ENCODE data around the gene PTPRM.

The PTPRM gene

DNA sequence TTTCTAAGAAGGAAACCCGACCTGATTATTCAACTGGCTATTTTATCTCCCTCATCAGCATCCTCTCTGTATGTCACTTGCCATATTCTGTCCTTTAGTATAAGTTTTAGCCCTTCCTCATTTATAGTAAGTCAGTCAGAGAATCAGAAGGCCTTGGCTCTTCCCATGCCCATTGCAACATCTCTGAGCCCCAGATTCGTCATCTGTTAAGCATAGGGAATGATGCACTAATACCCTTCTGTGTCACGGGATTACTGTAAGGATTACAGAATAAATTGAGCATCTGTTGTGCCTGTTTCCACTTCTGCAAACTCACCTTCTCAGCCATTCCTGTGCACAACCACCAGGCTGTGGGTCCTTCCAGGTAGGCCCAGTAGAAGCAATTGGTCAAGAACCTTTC lies 784.0 kb downstream of the PTPRM start:
- no peak for DNase-seq

DNA sequence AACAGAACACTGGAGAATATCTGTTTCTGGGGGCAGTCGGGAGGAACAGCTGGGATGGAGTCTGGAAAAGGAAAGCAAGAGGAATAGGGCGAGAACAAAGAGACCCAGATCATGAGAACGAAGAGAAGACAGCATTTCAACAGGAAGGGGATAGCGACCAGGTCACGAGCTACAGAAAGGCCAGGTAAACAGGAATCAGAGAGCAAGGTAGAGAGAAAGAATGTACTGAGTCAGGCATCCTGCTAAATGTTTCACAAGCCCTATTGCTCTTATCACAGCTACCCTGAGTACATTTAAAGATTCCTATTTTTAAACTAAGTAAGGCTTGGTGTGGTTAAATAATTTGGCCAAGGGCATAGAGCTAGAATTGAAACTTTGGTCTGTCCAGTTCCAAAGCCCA lies 787.2 kb downstream of the PTPRM start:
- DNase-seq, result no peak

DNA sequence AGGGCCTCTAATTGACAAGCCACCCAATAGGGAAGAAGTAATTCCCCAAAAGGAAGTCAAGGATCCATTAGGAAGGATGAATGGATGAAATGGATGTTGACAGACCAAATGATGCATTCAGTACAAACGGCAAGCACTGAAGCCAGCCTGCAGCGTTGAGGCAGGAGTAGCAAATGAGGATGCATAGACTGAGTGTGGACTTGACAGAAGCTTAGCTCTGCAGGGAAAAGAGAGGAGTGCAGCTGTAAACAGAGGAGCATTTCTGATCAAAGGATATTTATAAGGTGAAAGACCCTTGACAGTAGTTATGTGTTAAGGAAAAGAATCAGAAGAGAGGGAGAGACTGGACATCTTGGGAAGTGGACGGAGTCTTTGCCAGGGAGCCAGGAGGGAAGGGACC lies 788.9 kb downstream of the PTPRM start:
- DNase-seq, result no peak

DNA sequence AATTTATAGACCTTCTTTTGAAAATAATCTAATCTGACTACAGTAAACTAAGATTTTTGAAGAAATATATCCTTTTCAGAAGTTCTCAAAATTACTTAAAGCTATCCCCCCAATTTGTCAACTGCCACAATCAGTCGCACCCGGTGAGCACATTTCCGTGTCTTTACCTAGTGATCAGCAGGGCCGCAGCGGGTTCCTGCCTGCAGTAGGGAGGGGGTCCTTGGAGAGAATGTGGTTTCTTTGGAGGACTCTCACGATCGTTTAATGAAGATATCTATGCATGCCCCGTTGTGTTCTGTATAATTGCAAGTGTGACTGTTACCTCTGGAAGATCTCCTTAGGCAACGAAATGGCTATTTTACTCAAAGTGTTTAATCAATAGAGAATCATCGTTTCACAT lies 790.2 kb downstream of the PTPRM start:
- DNase-seq, result no peak

DNA sequence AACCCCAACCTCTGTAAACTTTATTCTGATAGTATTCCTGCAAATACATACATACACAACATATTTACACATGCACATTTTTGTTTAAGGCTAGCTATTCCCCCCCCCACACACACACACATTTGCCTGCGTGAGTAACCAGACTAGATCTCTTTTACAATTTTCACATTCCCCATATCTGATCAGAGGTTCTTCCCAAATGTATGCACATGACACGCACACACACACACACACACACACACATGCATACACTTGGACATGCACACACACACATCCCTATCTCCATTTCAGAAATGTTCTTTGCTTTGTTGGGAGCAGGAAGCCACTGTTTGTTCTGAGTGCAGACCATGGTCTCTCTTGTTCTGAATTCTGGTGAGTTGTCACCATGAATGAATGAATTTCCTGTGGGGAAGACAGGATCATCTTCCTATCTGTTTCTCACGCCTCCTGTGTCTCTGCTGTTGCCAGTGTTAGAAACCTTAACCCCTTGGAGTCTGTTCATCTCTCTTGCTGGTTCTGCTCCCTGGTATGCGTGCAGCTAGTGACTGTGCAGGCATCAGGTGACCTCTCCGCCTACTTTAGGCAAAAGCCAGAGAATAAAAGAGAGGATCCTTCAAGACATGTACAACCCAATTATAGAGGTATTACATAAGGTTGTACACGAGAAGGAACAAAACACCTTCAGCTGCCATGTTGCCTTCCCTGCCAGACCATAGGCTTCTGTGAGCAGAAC lies 791.1 kb downstream of the PTPRM start:
- DNase-seq, result no peak

DNA sequence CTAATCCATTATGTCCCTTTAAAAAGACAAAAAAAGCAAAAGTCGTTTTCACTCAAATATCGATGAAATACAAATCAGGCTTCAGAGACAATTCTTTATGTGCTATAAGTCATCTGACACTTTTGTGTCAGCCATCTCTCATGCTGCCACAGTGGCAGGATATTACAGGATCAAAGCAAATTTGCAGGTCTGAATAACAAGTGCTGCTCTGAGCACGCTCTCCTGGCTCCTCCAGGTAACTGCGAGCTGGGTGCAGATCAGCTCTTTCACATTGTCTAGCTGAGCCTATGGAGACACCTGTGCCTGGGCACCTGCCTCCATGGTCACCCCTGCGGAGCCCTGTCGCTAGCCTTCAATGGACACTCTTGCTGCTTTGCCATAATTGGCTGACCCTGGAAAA lies 792.0 kb downstream of the PTPRM start:
- DNase-seq, result no peak

DNA sequence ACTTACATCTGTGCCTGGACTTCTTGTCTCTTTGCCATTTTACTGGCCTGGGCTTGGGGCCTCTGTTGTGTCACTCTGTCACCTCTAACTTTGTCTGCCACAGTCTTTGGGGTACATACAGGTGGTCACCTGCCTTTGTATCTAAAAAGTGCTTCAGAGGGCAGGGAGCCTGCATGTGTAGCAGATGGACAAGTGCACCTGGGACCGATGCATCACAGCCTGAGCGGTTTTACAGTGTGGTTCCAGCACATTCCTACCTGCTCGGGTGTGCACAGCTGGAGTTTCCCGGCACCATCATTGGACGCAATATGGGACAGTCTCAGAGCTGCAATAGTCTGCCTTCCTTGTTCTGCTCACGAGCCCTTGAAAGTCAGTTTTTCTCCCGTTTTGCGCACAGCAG lies 792.4 kb downstream of the PTPRM start:
- no peak for DNase-seq

DNA sequence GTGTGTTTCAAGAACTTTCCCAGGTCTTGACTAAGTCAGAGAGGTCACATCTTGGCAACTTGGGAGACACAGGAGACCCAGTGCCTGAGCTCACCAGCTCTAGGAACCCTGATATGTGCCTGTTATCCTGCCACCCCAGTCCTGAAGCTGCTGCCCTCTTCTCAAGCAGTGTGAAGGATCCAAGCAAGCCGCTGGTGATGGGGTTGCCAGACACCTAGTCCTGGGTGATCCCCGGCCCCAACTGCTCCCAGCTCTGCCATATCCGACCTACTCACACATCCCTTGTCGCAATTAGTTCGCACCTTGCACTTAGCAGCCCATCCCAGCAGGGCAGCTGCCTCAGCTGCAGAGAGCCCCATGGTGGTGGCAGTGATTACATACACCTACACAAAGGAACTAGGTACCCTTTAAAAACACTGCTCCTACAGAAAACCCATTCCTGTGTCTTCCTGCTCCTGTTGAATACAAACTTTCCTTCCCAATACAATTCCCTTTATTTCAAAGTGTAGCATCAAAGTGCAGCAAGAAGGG lies 794.9 kb downstream of the PTPRM start:
- no peak for DNase-seq

DNA sequence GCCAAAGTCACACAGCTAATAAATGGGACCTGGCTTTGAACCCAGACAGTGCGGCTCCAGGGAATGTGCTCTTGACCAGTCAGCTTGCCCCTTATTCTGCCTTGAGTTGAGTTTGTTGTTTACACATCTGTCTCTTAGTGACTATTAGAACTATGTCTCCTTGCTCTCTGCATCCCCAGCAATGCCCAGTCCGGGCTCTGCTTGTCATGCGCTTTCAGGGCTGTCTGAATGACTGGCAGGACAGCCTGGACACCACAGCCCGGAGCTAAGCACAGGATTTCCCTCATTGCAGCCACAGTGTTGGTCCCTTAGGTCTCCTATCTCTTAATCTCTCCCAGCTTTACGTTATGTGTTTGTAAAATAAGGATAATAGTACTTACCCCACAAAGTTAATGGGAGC lies 795.7 kb downstream of the PTPRM start:
- no peak for DNase-seq

DNA sequence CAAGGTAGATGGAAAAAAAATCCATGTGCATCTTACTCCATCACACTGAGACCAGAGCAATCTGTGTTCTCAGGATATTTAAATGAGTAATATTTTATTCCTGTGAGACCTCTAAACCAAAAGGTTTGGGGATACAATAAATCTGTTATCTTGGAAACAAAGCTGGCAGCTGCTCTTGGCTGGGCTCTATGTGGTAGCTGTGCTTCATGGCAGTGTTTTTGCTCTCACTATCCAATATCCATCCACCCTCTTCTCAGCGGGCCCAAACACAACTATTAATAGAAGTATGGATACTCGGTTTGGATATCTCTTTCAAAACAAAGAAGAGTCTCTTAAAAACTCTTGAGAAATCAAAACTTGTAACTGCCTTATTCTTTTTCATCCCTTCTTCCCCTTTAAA lies 797.3 kb downstream of the PTPRM start:
- no peak for DNase-seq

DNA sequence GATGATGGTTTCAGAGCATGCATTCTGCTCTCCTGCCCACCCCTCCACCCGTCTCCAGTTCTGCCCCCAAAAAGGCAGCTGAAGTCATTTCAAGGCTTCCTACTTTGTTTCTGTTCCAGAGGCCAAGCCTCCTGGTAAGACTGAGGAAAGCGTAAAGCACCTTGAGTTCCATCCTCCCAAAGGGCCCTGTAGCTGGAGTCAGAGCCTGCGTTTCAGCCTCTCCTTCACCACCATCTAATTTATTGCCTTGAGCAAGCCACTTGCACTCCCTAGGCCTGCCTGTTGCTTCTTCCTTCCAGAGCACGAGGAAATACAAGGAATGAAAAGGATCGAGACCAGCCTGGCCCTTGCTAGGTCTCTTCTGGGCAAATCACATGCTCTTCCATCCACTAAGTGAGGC lies 797.9 kb downstream of the PTPRM start:
- no peak for DNase-seq

DNA sequence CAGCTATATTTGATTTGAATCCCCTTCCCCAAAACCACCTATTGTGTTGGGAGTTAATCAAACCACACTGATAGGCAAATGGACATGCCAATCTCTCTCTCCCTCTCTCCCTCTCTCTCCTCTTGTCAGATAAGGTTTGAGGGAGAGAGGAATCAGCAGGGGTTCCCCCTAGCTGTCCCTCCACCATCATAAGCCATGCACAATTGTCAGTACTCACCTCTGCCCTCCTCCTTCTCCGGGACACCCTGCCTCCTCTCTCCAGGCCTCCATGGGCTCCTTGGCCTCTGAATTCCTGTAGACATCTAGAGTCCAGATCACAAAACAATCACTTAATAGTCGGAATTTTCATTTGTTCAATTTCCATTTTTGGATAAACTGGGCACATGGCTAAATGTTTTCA lies 798.4 kb downstream of the PTPRM start:
- DNase-seq, result no peak

DNA sequence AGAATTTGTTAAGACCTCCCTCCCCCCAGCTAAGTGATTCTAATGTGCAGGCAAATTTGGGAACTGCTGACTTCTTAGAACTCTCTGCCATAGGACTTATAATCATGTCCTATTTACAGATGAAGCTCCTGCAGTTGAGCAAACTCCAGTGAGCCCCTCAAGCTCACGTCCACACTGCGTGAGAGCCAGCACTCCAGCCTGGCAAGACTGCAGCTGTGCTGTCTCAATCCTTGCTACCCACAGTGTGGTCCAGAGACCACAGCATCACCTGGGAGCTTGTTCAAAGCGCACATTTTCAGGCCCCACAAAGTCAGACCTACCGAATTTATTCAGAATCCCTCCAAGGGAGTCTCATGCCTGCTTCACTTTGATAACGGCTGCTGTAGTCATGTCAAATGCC lies 799.0 kb downstream of the PTPRM start:
- no peak for DNase-seq

DNA sequence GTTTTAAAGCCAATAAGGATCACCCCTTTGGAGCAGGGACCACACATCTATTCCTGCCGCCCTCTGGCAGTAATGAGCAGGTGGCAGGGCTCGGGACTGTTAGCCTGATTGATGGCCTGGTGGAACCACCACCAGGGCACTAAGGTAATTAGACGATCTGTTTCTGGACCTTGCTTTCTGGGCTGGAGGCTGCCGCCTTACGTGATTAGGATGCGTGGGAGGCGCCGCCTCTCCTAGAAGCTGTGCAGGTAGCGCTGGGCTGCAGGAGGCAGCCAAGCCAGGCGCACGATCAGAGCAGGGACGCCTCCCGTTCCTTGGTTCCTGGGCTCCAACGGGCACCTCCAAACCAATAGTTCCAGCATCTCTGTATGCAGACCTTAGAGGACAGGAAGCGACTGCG lies 799.5 kb downstream of the PTPRM start:
- no peak for DNase-seq

DNA sequence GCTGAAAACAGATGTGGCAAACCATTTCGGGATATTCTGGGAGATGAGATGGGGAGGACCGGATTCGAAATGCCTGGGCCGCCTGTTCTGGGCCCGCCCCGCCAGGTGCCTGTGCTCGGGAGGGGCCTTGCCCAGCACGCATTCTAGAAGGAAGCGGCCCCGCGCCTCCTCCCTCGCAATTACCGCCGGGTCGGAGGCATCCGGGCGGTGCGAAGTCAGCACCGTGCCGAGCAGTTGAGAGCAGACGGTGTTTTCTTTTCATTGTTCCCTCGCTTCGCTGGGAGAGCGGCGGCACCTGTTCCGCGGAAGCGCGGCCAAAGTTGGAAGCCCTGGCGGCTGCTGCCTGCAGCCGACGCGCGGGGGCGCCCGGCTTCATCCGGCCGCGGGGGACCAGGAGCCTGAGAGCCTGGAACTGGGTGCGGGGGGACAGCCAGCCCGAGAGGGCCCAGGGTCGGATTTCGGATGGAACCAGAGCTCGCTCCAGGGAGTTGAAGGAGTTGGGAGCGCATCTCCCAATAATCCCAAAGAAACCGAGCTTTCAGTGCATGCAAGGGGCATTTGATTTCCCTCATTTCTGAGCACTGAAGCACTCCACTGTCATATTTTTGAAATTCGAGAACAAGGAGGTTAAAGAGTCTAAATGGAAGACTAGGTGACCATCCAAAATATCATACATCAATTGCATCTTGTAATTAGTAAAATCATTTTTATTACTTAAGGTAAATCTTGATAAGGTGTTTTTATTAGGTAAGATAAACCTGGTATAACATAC lies 800.3 kb downstream of the PTPRM start:
- DNase-seq, result peak; percentile 77

DNA sequence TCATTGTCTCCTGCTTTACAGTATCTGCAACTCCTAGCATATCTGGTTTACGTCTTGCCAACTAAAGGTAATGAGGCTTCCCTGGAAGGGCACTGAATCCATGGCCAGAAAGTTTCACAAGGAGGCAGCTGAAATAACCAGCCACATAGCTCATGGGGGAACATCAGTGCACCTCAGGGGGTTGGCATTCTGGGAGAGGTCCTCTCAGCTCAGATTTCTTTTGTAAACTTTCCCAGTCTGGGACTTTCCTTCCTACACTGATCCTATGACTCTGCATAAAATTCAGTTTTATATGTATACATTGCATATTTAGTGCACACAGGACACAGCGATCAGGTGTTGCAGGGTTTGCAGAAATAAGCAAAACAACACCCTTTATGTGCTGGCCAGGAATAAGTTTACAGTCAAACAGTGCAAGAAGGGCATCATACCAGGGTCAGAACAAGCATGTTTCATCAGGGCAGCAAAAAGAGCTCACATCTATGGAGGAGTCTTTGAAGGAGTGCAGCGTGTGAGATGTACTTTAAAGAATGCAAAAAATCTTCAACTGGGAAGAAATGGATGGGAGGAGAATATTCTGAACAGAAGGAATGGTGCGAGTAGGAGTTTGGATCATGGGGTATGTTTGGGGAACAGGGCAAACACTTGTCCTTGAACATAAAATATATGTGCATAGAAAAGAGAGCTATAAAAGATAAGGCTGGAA lies 801.5 kb downstream of the PTPRM start:
- DNase-seq, result no peak

DNA sequence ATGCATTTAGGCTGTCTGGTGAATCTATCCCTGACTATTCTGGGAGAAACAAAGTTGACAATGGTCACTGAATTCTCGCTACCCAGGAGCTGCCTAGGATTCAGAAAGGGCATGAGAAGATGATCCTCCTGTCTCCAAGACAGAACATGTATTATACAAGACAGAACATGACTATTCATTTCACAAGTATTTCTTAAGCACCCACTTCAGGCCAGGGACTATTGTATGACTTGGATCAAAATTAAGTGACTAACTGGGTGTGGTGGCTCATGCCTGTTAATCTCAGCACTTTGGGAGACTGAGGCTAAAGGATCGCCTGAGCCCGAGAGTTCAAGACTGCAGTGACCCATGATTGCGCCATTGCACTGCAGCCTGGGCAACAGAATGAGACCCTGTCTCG lies 806.4 kb downstream of the PTPRM start:
- DNase-seq, result no peak

DNA sequence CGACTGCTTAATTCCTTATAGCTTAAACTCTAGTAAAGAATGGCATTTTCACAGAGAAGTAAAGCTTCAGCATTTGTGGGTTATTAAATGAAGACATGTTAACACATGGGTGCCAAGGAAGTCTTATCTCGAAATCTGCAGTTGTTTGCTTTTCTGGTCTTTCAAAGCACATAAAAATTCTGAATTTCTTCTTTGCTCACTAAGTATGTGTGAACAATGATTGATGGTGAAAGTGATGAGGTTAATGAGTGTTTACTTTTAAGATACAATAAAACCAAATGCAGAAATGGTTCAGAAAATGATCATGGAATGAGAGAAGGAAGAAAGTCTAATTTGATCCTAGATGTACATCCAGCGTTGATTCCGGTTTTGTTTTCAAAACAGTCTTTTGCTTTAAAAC lies 807.6 kb downstream of the PTPRM start:
- no peak for DNase-seq

DNA sequence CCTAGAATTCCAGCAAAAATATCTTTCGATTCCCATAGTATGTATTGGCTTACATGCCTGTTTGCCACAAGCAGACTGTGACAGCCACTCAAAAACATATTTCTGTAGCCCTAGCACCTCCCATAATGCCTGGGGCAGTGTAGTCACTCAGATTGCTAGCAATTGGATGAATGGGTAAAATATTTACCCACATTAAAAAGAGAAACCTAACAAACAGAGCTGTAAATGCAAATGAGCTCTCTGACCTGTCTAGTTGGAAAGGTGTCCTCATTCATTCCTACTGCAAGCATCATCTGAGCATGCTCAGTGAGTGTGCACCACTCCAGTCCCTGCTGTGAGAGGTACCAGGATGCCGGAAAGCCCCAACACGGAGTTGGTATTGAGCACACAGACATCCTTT lies 808.1 kb downstream of the PTPRM start:
- DNase-seq, result no peak

DNA sequence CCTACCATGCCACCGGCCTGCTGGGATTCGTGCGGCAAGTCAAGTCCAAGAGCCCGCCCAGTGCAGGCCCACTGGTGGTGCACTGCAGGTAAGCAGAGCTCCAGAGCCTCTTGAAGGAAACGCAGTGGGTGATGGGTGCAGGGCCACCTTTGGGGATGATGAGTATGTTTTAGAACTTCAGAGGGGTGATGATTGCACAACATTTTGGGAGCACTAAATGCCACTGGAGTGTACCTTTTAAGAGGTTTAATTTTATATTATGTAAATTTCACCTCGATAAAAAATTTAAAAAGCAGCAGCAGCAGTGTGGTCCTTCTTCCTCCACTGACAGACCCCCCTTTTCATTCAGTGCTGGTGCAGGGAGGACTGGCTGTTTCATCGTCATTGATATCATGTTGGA lies 809.0 kb downstream of the PTPRM start:
- no peak for DNase-seq

DNA sequence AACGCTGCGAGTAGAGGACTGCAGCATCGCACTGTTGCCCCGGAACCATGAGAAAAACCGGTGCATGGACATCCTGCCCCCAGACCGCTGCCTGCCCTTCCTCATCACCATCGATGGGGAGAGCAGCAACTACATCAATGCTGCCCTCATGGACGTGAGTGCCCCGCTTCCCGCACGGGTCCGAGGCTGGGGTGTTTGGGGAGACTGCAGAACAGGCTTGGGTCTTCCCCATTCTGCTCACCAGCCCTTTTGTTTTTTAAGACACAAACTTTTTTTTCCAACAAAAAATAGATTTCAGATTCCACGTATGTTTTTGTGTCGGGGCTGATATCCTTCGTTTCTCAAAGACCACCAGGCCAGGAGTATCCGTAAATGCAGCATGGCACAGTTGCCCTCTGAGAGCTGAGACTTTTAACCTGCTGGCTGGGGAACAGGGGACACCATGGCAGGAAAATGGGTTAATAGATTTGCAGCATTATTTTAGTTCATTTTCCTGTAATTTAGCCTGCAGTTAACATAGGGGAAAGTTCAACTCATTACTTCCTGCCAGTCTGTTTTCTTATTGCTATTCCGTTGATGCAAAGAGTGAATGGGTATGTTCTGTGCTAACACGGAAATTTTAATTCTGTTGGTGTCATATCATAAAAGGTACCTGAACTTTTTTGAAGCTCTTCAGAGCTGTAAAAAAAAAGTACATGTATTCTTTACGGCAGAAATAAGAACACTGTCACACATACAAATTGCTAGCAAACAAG lies 812.2 kb downstream of the PTPRM start:
- DNase-seq, result no peak

DNA sequence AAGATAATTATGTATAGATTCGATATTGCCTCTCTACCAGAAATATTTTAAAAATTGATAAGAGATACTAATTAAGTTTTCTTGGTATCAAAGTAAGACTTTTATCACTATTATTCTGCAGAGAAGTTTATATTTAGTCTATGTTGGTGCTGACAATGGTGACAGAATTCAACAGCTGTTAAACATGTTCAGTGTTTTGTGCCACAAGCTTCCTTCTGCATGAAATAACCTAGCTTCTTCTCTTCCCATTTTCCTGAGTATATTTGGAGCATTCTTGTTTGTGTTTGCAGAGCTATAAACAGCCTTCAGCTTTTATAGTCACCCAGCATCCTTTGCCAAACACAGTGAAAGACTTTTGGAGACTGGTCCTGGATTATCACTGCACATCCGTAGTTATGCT lies 812.9 kb downstream of the PTPRM start:
- DNase-seq, result no peak

DNA sequence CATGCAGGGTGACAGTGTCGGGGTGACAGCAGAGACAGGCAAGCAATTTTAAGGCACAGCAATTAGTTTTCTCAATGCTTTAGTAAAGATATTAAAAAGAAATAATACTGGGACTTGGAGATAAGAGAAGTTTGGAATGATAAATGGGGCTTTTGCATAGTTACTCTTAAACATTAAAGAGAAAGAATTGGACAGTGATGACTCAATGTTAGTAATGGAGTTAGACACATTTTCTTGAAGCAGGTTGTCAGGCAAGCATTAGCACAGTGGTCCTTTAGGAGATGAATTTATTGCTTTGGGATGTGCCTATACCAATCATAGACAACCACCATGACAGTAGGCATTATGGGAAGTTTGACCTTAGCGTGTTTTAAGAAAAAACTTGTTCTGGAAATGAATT lies 813.8 kb downstream of the PTPRM start:
- no peak for DNase-seq

Measured in NCI-H774 (cell line).